GM21526 (cell line): Measurements from ENCODE around the gene STK24.
A peak's percentile ranks its signal among the peaks of the same experiment; 100 is the strongest.
"Not testable (repeated sequence)": the region's sequence is repeated elsewhere in the genome, so short reads cannot be mapped to it uniquely, and the experiment has no call there.

Experiments used
- ATAC-seq: cut with Tn5 transposase; IDR thresholded peaks from one replicate; pipeline ENCODE4 v1.9.1; 2021; ENCODE audit warnings: moderate library complexity; ENCODE audit not compliant: unreplicated experiment, low FRiP score

STK24 gene

GRCh38 chr13:98584668-98585397 is 7.9 kb upstream of the STK24 start:
- ATAC-seq, result no peak

- no peak for ATAC-seq
Observed at GRCh38 chr13:98582947-98583346, 6.0 kb upstream of the STK24 start.

GRCh38 chr13:98581971-98582702 is 5.2 kb upstream of the STK24 start:
- ATAC-seq, result no peak

- no peak for ATAC-seq
Observed at GRCh38 chr13:98581381-98581780, 4.5 kb upstream of the STK24 start.

GRCh38 chr13:98580420-98580819 is 3.5 kb upstream of the STK24 start:
- ATAC-seq, result no peak

- no peak for ATAC-seq
Observed at GRCh38 chr13:98577836-98578285, 954 bp upstream of the STK24 start.

- ATAC-seq, result peak; percentile 26
Observed at GRCh38 chr13:98576200-98576945, 534 bp downstream of the STK24 start.

- no peak for ATAC-seq
Observed at GRCh38 chr13:98575904-98576199, 1.1 kb downstream of the STK24 start.

GRCh38 chr13:98575009-98575903 is 1.7 kb downstream of the STK24 start:
- ATAC-seq, result no peak

GRCh38 chr13:98571955-98572662 is 4.8 kb downstream of the STK24 start:
- ATAC-seq, result no peak

GRCh38 chr13:98570929-98571372 is 6.0 kb downstream of the STK24 start:
- ATAC-seq, result peak; percentile 76

GRCh38 chr13:98569494-98570367 is 7.2 kb downstream of the STK24 start:
- ATAC-seq, result not testable (repeated sequence)

GRCh38 chr13:98568918-98569317 is 8.0 kb downstream of the STK24 start:
- no peak for ATAC-seq

GRCh38 chr13:98567140-98567539 is 9.8 kb downstream of the STK24 start:
- no peak for ATAC-seq

- ATAC-seq, result no peak
Observed at GRCh38 chr13:98565726-98566565, 11.0 kb downstream of the STK24 start.

GRCh38 chr13:98564204-98564603 is 12.7 kb downstream of the STK24 start:
- ATAC-seq, result no peak

GRCh38 chr13:98563071-98563470 is 13.8 kb downstream of the STK24 start:
- ATAC-seq, result no peak

GRCh38 chr13:98559169-98559568 is 17.7 kb downstream of the STK24 start:
- ATAC-seq, result no peak
